SW480 (cell line): Measurements from ENCODE around the gene DDHD1.

Source experiments
- DNase-seq: peaks from one replicate; pipeline ENCODE4 v3.0.0-alpha.2; 2016; ENCODE audit warnings: low spot score

Gene DDHD1

GRCh38 chr14:53034036-53034435, 119.1 kb downstream of the DDHD1 start:
- DNase-seq, result no peak

DNA sequence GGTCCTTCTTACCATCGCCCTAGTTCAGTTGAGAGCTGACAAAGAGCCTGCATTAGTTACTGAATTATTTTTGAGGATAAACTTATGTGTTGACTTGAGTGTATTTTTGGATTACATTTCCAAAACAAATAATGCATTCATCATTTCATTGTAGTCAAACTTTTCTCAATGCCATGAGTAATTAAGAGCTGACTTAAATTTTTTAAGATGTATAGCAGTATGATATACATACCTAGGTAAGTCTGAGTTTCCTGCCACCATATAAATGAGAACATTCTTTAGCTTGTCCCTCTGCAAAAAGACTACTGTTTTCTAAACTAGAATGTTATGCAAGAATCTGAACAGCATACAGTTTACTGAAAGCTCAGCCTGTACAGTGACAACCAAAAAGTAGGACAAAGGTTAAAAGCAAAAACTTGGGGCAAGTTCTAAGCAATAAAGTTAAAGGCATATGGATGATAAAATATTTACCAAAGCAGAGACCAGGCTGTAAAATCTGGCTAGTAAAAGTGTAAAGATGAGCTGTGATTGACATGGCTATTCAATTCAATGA, 120.2 kb downstream of the DDHD1 start:
- DNase-seq, result no peak

DNA sequence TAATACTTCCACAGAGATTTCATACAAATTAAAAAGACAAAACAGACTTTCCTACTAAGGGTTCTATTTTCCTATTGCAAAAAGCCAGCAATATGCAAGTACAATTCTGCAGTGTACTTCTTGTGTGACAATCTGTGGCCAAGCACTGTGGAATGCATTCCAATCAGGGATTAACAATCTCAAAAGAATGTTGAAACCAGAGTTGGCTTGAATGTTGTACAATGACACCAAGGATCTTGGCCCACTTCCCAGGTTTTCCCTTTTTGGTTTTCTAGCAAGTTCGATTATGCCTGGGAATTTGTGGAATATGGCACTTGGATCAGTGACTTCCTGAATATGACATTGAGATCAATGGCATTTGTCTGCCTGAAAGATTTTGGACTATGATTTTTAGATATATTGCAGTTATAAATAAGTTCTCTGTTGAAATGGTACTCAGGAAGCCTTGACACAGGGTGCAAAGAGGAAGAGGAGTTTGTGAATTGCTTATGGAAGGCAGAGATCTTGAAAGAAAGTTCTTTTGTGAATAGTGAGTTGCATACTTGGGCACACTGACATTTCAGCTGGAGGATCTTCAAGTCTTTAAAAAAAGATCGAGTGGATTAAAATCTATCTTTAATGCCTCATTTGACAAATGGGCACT, 120.8 kb downstream of the DDHD1 start:
- DNase-seq, result no peak

- no peak for DNase-seq
Measured at GRCh38 chr14:53027562-53027961, 125.6 kb downstream of the DDHD1 start.

- no peak for DNase-seq
Measured at GRCh38 chr14:53027041-53027440, 126.1 kb downstream of the DDHD1 start.

- DNase-seq, result no peak
Measured at GRCh38 chr14:53023325-53023724, 129.8 kb downstream of the DDHD1 start.

GRCh38 chr14:53022593-53022992, 130.5 kb downstream of the DDHD1 start:
- no peak for DNase-seq

DNA sequence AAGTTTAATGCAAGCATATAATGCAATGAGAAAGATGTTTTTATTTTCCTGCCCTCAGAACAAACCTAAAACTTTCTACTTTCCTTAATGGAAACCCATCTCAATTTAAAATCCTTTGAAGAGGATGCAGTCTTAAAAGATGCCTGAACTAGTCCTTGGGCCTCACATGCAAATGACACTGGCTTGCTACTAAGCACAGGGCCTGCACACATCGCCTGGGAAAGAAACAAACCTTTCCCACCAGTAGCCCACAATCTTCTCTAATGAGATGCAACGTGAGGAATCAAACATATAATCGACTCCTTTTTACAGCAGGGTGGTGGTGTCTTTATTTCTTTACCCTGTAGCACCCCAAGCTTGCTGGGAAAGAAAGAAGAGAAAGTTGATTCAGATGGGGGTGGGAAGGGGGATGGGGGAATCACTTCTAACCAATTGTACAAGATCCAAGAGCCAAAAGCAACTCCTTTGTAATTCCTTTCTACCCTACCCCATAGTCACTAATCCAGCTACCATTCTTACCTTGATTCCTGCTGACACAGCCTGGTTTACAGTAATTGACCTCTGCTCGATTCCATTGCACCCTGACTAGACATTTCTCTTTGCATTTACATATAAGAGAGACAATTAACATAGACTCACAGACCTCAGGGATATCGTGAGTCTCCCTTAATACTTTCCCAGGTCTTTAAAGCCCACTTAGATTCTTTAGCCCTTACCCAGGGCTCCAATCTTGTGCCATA, 132.8 kb downstream of the DDHD1 start:
- DNase-seq, result no peak

DNA sequence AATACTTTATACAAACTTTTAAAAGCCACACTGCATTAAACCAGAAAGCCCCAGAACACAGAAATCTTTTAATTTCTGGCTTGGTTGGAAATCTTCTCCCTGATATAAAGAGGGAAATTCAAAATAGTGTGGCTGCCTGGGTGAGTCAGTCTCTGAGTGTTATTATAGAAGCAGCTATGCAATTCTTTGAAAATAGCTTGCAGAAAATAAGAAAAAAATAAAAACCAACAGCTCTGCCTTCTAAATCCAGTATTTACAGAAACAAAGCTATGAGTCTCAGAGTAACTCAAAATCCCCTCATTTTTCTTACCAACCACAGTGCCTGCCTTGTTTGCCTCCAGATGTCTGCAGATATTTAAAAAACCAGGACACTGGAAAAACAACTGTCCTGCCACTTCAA, 133.7 kb downstream of the DDHD1 start:
- no peak for DNase-seq

DNA sequence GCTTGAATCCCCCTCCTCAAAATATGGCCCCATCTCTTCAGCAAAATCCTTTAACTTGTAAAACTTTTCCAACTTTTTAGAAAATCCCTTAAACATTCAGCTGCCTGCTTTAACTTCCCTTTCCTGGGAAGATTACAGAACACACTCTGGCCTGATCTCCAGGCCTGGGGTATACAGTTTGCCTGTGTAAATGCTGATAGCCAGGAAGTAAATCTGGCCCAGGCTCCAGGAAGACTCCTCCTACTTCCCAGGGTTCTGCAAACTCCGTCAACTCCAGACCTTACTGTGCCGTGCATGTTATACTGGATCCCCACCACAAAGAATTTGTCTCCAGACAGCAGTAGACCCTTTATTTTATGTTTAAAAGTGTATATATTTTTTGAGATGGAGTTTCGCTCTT, 135.3 kb downstream of the DDHD1 start:
- no peak for DNase-seq

GRCh38 chr14:53016919-53017318, 136.2 kb downstream of the DDHD1 start:
- DNase-seq, result no peak

DNA sequence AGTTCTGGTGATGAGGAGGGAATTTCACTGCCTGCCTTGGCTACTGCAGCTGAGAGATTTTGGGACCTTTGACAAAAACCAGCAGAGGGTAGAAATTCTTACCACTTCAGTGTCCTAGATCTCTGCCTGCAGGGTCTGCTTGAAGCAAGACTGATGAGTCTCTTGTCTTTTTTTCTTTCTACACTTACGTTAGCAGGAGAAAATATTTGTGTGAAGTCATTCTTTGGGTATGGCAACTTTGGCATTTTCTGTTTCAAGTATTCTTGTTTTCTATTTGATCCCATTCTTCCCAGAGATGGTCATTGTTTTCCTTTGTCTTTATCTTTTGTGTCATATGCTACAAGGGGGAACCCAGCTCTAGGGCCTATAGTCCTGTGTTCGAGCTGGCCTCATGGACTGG, 136.6 kb downstream of the DDHD1 start:
- no peak for DNase-seq

- peak; percentile 54 for DNase-seq
Measured at GRCh38 chr14:53011053-53011462, 142.1 kb downstream of the DDHD1 start.

- no peak for DNase-seq
Measured at GRCh38 chr14:53010193-53011040, 142.7 kb downstream of the DDHD1 start.

GRCh38 chr14:53006931-53007562, 146.1 kb downstream of the DDHD1 start:
- no peak for DNase-seq

DNA sequence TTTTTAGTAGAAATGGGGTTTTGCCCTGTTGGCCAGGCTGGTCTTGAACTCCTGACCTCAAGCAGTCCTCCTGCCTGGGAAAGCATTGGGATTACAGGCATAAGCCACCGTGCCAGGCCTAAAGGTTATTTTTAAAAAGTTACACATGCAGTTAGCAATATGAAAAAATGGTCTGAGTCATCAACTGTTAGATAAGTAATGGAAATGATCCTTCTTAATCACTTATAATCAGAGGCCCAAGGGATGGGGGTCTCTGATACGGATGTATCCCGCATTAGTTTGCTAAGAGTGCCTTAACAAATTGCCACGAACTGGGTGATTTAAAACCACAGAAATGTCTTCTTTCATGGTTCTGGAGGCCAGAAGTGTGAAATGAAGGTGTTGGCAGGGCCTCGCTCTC, 148.1 kb downstream of the DDHD1 start:
- DNase-seq, result no peak

DNA sequence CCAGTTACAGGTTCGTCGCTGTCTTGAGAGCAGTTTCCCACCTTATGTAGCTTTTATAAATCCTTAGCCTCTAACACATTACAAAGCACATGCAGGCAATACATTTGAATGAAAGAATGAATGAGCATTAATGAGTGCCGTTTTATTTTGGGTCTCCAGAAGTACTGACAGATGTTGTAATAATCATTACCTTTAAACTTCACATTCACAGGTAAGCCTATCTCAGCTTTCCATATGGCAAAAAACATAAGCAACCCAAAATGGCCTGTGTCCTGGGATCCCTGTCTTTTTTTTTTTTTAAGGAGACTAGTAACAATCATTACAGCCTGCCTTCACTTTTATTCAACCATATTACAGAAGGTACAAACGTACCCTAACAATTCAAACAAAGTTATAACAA, 149.3 kb downstream of the DDHD1 start:
- DNase-seq, result no peak

DNA sequence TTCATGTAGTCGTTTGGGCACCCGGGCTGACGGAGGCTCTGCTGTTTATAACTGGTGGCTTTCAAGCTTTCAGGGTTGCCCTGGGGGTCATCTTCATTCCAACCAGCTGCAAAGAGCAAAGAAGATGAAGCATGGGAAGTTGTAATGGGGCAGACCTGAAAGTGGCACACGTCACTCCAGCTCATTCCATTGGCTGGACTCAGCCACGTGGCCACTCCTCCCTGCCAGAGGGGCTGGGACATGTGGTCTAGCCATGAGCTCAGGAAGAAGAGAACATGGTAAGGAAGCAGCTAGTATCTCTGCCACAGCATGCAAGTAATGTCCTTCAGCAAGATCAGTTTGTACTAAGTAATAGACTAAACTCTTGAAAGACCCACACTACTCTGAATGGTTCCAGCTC, 150.5 kb downstream of the DDHD1 start:
- no peak for DNase-seq

GRCh38 chr14:53001787-53002378, 151.2 kb downstream of the DDHD1 start:
- DNase-seq, result no peak

DNA sequence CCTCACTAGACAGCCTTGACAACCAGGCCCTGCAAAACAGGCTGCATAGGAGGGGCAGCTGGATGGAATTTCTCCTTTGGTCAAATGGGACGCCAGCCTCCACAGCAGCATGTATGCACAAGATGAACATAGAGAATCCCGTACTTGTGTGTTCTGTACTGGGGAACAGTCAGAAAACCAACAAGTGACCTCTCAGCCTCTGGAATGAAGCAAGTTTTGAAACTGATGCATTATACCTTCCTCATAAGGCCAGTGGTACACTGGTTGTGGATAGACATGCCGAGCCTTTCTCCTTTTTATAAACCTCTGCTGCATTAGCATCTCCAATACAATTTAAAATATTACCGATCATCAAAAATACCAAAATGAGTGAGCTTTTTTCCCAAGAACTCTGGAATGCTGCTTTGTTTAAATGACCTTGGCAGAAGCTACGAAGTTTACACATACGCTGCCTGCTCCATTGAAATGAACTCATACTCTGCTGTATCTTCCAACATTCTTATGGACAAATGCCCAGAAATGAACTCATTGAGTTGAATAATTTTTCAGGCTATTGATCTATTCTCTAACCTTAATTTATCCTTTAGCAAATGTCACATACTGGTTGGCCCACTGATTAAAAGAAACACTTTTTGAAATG, 154.6 kb downstream of the DDHD1 start:
- DNase-seq, result no peak

GRCh38 chr14:52996493-52996892, 156.6 kb downstream of the DDHD1 start:
- no peak for DNase-seq
